GM18499 (cell line): ENCODE measurements around the gene TMEM185A.
A peak's percentile ranks its signal among the peaks of the same experiment; 100 is the strongest.
"Not testable (repeated sequence)": the region's sequence is repeated elsewhere in the genome, so short reads cannot be mapped to it uniquely, and the experiment has no call there.

ENCODE experiments used
- ATAC-seq: cut with Tn5 transposase; IDR thresholded peaks from one replicate; pipeline ENCODE4 v1.9.1; 2021; ENCODE audit warnings: moderate number of reproducible peaks; ENCODE audit not compliant: insufficient read depth, unreplicated experiment

The TMEM185A gene

GRCh38 chrX:149628280-149628679 lies 3.3 kb downstream of the TMEM185A start:
- ATAC-seq: no peak

GRCh38 chrX:149626829-149627228 lies 4.8 kb downstream of the TMEM185A start:
- ATAC-seq: not testable (repeated sequence)

- ATAC-seq: not testable (repeated sequence)
These were observed 11.9 kb downstream of the TMEM185A start for GRCh38 chrX:149619662-149620061.

DNA sequence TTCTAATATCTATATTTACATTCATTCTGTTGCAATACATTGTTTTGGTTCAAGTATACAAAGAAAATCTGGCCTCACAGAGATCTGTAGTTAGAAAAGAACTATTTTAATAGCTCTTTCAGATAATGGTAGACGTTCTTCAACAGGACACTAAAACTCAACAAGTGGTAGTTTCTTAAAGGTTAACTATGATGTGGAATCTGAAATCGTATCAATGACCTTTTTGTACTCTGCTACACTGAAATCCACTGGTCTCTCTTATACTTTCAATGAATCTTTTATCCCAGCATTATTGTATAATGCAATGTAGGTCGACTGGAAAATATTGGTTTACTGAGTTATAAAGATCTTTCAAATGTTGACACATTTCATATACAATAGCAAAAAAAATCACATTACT lies 12.7 kb downstream of the TMEM185A start:
- no peak for ATAC-seq

DNA sequence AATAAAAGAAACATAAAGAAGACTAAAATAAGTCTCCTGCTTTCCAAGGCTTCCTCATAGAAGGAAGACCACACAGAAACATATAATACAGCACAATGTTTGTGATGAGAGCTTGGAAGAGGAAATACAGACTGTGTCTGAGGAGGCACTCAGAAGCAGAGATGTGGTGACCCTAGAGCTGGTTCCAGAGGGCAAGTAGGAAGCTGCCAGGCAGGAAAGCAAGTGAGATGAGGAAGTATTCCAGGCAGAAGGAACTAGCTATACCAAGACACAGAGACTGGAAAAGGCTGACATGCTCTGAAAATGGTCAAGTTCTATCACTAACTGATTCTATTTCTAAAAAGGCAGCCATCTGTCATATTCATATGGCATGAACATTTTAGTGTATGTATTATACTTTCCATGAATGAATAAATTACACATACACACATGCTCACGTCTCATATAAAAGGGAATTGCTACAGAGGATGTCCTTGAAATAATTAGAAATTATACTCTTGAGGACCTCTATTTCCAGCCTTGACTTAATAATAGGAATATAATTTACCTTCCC lies 19.9 kb downstream of the TMEM185A start:
- ATAC-seq: no peak

DNA sequence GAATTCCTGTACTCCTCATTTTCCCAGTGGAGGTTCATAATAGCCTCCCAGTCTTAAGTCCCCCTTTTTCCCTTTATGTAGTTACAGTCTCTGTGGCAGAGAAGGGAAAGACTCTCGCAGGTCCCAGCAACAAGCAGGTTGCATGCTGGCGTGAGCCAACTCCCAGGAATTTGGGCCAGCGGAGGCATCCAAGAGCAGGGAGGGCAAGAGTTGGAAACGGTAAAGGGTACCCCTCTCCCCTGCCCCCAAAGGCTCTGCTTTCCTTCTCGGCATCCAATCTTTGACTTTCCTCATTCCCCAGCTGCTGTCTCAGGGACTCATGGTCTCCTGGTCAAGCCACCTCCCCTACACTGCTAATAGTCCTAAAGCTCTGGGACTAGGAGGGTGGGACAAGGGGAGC lies 21.1 kb downstream of the TMEM185A start:
- no peak for ATAC-seq

- no peak for ATAC-seq
These were observed 23.9 kb downstream of the TMEM185A start for GRCh38 chrX:149607699-149608098.

DNA sequence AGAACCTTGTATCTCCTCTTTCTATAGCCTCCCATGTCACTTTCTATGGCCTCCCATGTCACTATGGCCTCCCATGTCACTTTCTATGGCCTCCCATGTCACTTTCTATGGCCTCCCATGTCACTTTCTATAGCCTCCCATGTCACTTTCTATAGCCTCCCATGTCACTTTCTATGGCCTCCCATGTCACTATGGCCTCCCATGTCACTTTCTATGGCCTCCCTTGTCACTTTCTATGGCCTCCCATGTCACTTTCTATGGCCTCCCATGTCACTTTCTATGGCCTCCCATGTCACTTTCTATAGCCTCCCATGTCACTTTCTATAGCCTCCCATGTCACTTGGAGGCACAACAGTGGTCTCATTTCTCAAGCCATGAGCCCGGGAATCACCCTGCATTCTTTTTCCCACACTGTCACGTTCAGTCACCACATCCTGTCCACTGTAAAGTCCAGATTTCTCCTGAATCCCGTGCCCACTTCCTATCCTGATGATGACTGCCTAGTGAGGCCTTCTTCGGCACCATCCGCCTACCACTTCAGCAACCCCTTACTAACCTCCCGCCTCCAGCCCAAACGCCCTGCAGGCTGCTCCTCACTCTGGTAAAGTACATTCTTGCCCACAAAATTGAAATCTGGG lies 26.2 kb downstream of the TMEM185A start:
- ATAC-seq: not testable (repeated sequence)

DNA sequence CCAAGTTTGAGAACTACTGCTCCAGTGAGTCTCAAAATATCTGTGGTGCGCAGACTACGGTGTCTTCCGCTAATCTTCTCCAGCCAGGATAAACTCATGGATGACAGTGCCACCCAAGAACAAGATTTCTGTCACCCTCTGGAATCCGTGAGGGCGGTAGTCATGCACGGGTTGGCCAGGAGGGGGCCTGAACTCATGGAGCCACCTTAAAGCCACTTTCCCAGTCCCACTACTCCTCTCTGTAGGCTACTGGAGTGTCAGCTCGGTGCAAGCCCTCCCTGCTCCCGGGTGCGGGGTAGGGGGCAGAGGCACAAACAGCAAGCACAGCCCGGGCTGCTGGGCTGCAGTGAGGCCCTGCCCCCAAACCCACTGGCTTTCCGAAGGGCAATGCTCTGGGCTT lies 33.0 kb downstream of the TMEM185A start:
- not testable (repeated sequence) for ATAC-seq

DNA sequence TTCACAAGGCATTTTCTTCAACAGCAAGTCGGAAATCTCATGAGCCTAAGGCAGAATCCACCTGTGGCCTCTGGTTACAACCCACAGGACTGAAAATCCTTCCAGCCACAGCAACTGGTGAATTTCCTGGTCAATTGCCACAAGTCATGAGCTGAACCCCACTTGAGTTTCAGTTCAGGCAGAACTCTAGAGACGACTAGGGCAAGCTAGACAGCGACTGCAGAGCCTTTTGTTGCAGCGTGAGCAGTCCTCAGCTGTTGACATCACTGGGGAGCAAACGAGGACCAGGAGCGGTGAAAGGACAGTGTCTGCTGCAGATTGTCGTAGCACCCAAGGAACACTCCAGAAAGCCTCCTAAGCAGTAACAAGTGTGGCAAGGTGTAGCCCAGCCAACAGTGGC lies 35.6 kb downstream of the TMEM185A start:
- ATAC-seq: not testable (repeated sequence)

- ATAC-seq: not testable (repeated sequence)
These were observed 36.4 kb downstream of the TMEM185A start, which contains the start of gene HSFX2 for GRCh38 chrX:149595214-149595613. Gene HSFX2, minus strand, starts transcription at chrX:149595314. Its CDS starts 614 bp downstream, at chrX:149594700.

DNA sequence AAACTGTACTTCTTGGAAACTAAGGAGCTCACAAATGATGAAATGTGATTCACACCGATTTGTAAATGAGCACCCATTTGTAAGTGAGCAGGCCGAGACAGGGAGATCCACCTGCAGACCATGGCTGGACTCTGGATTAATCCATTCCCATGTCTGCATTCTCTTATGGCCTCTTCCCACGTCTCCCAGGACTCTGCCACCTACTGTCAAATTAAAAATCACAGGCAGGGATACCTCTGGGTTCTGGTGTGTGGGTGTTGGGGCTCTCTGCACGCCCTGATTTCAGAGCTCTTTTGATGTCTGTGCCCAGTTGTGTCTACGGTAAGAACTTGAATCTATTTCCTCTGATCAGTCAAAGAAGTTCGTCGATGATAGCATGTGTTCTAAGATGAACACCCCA lies 40.6 kb downstream of the TMEM185A start:
- ATAC-seq: not testable (repeated sequence)

GRCh38 chrX:149587359-149587758 lies 44.2 kb downstream of the TMEM185A start, which contains the start of gene MAGEA9B:
Gene MAGEA9B, minus strand, starts transcription at chrX:149587459. Its CDS starts 4,280 bp downstream, at chrX:149583179.
- not testable (repeated sequence) for ATAC-seq

DNA sequence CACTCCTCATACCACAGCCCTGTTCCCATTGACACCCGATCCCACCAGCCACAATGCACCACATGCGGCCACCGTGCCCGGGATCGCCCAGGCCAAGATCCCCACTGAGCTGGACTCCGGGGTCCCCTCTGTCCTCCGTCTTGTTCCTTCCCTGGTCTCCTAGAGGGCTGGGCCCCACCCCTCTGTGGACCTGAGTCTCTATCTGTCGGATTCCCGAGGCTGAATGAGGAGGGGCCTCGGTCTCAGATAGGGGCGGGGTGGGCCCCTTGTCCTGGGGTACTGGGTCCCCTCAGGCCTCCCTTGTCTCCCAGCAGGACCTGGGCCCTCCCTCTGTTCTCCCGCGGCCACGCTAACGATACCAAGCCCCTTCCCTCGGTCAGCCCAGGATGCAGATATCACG lies 46.0 kb downstream of the TMEM185A start:
- ATAC-seq: not testable (repeated sequence)

DNA sequence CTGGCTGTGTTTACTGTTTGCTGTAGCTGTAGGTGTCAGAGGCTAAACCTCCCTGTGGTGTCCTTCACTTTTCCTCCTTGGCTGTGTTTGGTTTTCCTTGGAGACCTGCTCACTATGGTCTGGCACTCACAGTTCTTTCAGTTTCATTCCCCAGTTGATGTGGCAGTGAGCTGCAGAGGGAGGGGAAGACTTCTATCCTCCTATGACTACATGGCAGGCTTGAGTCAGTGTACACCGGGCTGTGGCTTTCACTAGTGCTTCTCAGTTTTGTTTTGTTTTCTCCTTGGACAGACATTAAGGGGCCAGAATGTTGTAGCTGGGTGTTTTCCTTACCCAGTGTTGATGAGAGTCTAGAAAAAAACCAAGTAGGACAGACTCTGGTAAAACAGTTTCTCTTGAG lies 58.1 kb downstream of the TMEM185A start:
- peak; percentile 98 for ATAC-seq

DNA sequence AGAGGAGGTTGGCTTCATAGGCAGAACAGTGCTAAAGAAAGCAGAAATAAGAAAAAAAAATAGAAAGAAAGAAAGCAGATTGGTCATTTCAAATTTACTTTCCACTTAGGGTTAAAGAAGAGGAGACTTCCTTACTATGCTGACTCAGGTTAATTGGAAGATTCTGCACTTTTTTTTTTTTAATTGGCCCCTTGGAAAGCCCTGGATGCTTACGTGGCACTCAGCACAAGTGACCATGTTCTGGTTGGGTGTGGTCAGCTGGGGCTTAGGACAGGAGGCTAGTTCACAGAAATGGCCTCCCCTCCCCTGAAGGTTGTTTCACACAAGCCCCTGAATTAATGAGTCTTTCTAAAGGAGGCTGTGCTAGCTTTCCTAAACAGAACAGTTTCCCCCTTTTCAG lies 58.8 kb downstream of the TMEM185A start:
- ATAC-seq: no peak

DNA sequence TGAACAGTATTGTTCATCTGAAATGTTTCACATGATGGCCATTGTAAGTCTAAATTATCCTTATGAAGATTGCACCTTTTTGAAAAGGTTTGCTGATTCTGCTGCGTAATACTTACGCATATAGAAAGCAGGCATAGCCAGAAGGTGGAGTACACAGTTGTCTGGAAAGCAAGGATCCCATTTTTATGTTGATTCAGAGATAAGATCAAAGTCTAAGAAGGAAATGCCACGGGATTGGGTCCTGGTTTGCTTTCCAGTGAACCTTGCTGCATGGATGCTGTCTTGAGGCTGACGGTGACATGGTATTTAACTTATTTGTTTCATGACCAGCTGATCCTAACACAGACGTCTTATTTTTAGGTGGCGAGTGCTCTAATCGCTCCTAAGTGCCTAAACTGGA lies 59.8 kb downstream of the TMEM185A start:
- no peak for ATAC-seq

DNA sequence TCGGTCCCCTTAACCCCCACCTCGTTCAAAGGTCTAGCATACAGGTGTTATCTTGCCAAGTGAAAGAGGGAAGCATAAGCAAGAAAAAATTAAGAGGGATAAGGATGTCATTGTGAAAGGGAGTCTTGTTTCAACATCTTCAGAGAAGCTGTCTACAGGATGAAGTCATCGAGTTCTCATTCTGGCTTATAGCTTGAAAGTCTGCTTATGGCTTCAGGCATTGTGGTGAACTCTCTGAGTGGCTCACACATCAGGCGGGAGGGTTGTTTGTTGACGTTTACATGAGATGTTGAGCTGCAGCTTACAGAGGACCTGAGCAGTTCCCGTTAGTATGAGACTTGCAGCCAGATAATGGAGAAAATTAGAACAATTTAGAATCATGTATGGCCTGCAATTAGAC lies 60.9 kb downstream of the TMEM185A start:
- no peak for ATAC-seq

GRCh38 chrX:149569770-149570169 lies 61.8 kb downstream of the TMEM185A start:
- no peak for ATAC-seq

- no peak for ATAC-seq
These were observed 62.8 kb downstream of the TMEM185A start for GRCh38 chrX:149568701-149569296.

- ATAC-seq: no peak
These were observed 63.8 kb downstream of the TMEM185A start for GRCh38 chrX:149567621-149568417.
